Kidney capillary endothelial cell (primary cell): ENCODE results near the gene OPCML.
A peak's percentile ranks its signal among the peaks of the same experiment; 100 is the strongest.

Experiments used
- DNase-seq: peaks from one replicate; pipeline ENCODE4 v3.0.0-alpha.2; 2018; ENCODE audit warnings: low spot score

Gene OPCML

GRCh38 chr11:132981131-132981956, 551.0 kb downstream of the OPCML start:
- no peak for DNase-seq

GRCh38 chr11:132980670-132981069, 551.6 kb downstream of the OPCML start:
- DNase-seq, result no peak

GRCh38 chr11:132977746-132978145, 554.6 kb downstream of the OPCML start:
- no peak for DNase-seq

- no peak for DNase-seq
Observed at GRCh38 chr11:132977241-132977640, 555.1 kb downstream of the OPCML start.

GRCh38 chr11:132976115-132976514, 556.2 kb downstream of the OPCML start:
- no peak for DNase-seq

GRCh38 chr11:132973686-132974085, 558.6 kb downstream of the OPCML start:
- DNase-seq, result no peak

GRCh38 chr11:132972565-132972964, 559.7 kb downstream of the OPCML start:
- DNase-seq, result no peak

- no peak for DNase-seq
Observed at GRCh38 chr11:132971351-132971750, 561.0 kb downstream of the OPCML start.

GRCh38 chr11:132969892-132970291, 562.4 kb downstream of the OPCML start:
- no peak for DNase-seq

- DNase-seq, result no peak
Observed at GRCh38 chr11:132962041-132962440, 570.3 kb downstream of the OPCML start.

- no peak for DNase-seq
Observed at GRCh38 chr11:132961453-132961852, 570.8 kb downstream of the OPCML start.

- no peak for DNase-seq
Observed at GRCh38 chr11:132960273-132961078, 571.8 kb downstream of the OPCML start.

GRCh38 chr11:132959693-132960092, 572.6 kb downstream of the OPCML start:
- DNase-seq, result no peak

GRCh38 chr11:132957881-132958280, 574.4 kb downstream of the OPCML start:
- no peak for DNase-seq

GRCh38 chr11:132948252-132948651, 584.0 kb downstream of the OPCML start:
- no peak for DNase-seq

GRCh38 chr11:132944569-132944944, 587.7 kb downstream of the OPCML start:
- no peak for DNase-seq

GRCh38 chr11:132943706-132944568, 588.4 kb downstream of the OPCML start:
- DNase-seq, result no peak

- no peak for DNase-seq
Observed at GRCh38 chr11:132943357-132943705, 589.0 kb downstream of the OPCML start.

- DNase-seq, result no peak
Observed at GRCh38 chr11:132942611-132943356, 589.5 kb downstream of the OPCML start.

GRCh38 chr11:132941761-132942160, 590.5 kb downstream of the OPCML start:
- DNase-seq, result no peak

- peak; percentile 61 for DNase-seq
Observed at GRCh38 chr11:132941024-132941646, 591.2 kb downstream of the OPCML start.
